ENCODE measurements around the gene GCG.

GCG gene

DNA sequence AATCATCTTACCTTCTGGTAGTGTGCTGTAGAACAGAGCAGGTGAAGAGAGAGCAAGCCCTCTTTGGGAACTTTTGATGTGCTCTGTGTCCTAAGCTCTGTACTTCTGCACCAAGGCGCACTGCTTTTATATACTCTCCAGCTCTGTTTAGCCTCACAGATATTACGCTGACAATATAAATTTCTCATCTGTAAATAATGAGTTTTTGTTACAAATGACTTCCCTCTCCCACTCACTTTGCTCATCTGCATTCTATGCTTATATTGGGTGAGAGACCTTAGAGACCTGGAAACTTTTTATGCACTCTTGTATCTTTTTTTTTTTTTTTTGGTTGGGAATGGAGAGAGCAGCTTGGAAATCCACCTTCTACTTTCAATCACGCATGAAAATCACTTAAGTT, at the start of gene GCG:
Gene GCG, minus strand, starts transcription at position 101 of the 400 bp plus-strand sequence. CDS start 3,069 bp downstream, outside the sequence.
- DNase-seq (ENCODE audit: low read depth, low spot score) = no peak

- DNase-seq (ENCODE audit: low read depth, low spot score) = no peak
These were observed 48.6 kb upstream of the GCG start for GRCh38 chr2:162200636-162201035.

DNA sequence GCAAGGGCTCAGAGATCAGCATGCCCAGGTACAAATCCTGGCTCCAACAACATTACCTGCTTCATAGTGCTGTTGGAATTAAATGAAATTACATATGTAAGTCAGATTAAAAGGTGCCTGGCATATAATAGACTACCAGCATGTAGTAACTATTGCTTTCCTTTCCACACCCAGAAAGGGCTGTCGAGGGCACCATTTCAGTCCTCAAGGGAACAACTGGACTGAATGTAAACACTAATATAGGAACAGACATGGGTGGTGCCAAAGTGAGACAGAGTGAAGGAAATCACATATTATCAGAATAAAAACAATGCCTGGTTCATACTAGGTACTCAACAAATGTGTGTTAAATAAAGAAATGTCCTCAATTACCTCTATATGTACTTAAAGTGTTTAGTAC, 47.9 kb upstream of the GCG start:
- no peak for DNase-seq (ENCODE audit: low read depth, low spot score)

GRCh38 chr2:162198239-162198638, 46.2 kb upstream of the GCG start:
- DNase-seq (ENCODE audit: low read depth, low spot score) = no peak

GRCh38 chr2:162197069-162197825, 45.2 kb upstream of the GCG start:
- DNase-seq (ENCODE audit: low read depth, low spot score) = no peak

GRCh38 chr2:162196638-162197037, 44.6 kb upstream of the GCG start:
- no peak for DNase-seq (ENCODE audit: low read depth, low spot score)

GRCh38 chr2:162188451-162188850, 36.4 kb upstream of the GCG start:
- DNase-seq (ENCODE audit: low read depth, low spot score) = no peak

- no peak for DNase-seq (ENCODE audit: low read depth, low spot score)
These were observed 33.6 kb upstream of the GCG start for GRCh38 chr2:162185541-162186232.

GRCh38 chr2:162184821-162185450, 32.9 kb upstream of the GCG start:
- DNase-seq (ENCODE audit: low read depth, low spot score) = no peak

DNA sequence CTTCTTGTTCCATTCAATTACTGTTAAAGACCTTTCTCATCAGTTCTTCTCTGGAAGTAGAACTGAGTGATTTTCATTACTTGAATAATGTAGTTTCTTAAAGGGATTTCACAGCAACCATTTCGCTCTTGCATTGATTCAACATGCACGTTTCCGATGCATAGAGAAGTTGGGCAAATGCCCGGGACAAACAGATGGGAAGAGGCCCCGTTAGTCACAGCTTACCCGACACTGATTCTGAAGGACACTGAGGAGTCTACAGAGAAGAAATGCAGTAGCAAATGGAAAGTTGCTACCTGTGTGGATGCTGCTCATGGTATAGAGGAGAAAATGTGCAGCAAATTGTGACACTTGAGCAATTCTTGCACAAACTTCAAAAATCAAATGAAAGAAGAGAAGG, 32.3 kb upstream of the GCG start:
- DNase-seq (ENCODE audit: low read depth, low spot score) = no peak

- DNase-seq (ENCODE audit: low read depth, low spot score) = no peak
These were observed 30.3 kb upstream of the GCG start for GRCh38 chr2:162182395-162182794.

DNA sequence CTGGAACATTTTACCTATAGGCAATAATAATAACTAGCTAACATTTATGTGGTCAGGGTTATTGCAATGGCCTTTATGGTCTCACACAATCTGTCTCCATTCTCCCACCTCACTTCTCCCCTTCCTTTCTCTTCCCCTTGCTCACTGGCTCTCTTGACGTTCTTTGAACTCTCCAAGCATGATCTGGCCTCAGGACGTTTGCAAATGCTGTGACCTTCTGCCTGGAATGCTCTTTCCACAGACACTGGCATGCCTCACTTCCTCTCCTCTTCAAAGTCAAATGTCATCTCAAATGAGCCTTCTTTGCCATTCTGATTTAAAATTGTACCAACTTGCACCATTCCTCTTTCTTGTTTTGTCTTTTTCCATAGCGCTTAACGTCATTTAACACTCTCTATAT, 25.3 kb upstream of the GCG start:
- DNase-seq (ENCODE audit: low read depth, low spot score) = no peak

DNA sequence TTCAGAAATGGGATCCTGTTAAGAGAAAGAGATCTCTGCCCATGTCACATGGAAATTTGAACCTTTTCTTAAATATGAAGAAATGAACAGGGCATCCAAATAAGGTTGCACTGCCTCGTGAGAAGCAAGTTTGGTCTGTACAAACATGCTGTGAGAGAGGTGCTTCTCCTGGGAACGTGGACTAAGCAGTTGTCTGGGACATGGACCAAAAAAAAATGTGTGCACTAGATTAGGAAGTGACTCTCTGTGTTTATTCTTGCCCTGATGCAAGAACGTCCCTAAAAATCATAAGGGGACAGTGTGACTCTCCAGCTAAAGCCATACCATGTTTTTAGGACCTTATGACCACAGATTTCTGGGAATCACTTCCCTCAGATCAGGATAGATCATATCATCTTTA, 23.7 kb upstream of the GCG start:
- no peak for DNase-seq (ENCODE audit: low read depth, low spot score)

- no peak for DNase-seq (ENCODE audit: low read depth, low spot score)
These were observed 22.7 kb upstream of the GCG start for GRCh38 chr2:162174746-162175145.

GRCh38 chr2:162172802-162173370, 20.8 kb upstream of the GCG start:
- DNase-seq (ENCODE audit: low read depth, low spot score) = no peak

GRCh38 chr2:162166745-162167144, 14.7 kb upstream of the GCG start:
- DNase-seq (ENCODE audit: low read depth, low spot score) = no peak

DNA sequence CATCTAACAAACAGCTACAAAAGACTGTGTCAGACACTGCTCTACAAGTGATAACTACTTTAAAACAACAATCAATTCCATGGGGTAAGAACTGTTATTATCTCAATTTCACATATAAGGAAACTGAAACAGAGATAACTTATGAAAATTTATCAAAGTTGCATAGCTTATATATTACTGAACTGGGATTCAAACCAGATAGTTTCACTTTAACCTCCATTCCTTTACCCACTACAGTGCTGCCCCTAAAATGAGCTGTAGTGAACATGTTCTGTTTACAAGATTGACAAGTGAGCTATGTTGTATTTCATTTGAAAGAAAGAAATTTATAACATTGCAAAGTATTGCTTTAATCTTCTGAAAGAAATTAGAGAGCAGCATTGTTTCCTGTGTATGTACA, 14.1 kb upstream of the GCG start:
- no peak for DNase-seq (ENCODE audit: low read depth, low spot score)

- DNase-seq (ENCODE audit: low read depth, low spot score) = no peak
These were observed 12.8 kb upstream of the GCG start for GRCh38 chr2:162164802-162165201.

DNA sequence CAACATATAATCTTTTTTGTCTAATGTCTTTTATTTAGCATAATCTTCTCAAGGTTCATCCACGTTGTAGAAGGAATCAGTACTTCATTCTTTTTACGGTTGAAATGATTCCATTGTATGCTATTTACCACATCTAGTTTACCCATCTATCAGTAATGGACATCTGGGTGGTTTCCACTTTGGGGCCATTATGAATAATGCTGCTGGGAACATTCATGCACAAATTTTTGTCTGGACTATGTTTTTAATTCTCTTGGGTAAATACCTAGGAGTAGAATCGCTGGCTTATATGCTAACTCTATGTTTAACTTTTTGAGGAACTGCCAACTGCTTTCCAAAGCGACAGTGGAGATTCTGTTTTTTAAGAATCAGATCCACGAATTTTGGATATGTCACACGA, 7.4 kb upstream of the GCG start:
- no peak for DNase-seq (ENCODE audit: low read depth, low spot score)

DNA sequence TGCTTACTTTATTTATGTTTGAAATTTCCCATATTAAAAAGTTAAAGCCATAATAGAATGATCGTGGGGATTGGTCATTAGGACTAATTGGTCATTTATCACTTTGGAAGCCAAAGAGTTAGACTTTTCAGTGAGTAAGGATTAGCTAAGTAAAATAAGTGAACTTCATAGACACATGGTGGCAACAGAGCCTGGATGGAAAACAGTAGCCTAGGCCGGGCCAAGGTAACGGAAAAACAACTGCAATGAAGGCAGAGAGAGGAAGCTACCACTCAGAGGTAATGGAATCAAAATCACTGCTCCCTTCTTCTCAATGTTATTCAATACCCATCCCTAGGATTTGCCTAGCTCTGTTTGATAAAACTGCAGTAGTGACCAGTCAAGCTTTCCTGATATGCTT, 4.1 kb upstream of the GCG start:
- DNase-seq (ENCODE audit: low read depth, low spot score) = no peak

GRCh38 chr2:162155093-162155492, 3.0 kb upstream of the GCG start:
- DNase-seq (ENCODE audit: low read depth, low spot score) = no peak

DNA sequence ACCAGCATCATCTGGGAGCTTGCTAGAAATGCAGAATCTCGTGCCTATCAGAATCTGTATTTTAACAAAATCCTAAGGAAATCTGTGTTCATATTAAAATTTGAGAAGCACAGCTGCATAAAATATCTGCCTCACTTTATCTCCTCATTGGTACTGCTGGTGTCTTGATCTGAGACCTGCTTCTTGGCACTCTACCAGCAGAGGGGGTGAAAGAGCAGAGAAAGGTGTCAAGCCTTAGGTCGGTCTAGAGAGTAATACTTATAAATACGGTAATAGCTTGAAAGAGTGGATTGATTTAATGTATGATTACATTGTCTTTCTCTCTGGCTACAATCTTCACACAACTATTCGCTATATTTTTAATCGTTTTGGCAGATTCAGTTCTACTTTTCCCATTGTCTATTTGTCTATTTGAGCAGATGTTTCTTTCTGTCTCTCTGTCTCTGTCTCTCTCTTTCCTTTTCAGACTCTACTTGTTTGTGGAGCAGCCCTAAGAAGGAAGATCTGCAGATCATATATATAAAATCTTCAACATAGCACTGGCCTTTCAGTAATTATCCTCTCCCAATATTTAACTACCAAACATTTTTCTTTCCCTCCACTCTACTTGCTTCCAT, 1.7 kb upstream of the GCG start:
- peak; percentile 13 for DNase-seq (ENCODE audit: low read depth, low spot score)
